Right lobe of liver (tissue), 6 donors: ENCODE results near the gene ZFAND2B. TPM values are rescaled to one million over a fixed set of nuclear protein-coding genes. Genes with fewer than 3 reads are reported as not detected.

Source experiments
- ATAC-seq, 4 donors: fragments of 200-7000 bp; cut with Tn5 transposase; one replicate each; pipeline ENCODE4 v1.9.1; 2020; ENCODE audit warnings: mild to moderate bottlenecking in 4 of 4, moderate library complexity in 4 of 4
- DNase-seq, 3 donors: peaks; one replicate each; pipeline ENCODE4 v3.0.0-alpha.2; 2020
- H3K27ac ChIP-seq, 3 donors: fragments of 200-600 bp; one replicate each; pipeline ENCODE4 v1.8.0; 2022
- H3K27me3 ChIP-seq, 2 donors: fragments of 200-600 bp; one replicate each; pipeline ENCODE4 v1.8.0; 2022
- H3K36me3 ChIP-seq, 4 donors: fragments of 200-600 bp; sonication (generic) in 1 of 4; one replicate each; pipeline versions ENCODE4 v1.5.1 to v1.8.0; 2017 to 2022; ENCODE audit warnings: control low read depth in 1 of 4
- H3K4me1 ChIP-seq, 4 donors: fragments of 200-600 bp; sonication (generic) in 1 of 4; one replicate each; pipeline versions ENCODE4 v1.5.1 to v1.8.0; 2017 to 2022; ENCODE audit warnings: control low read depth in 1 of 4
- H3K4me3 ChIP-seq, 3 donors: fragments of 200-600 bp; one replicate each; pipeline ENCODE4 v1.8.0; 2022
- H3K9me3 ChIP-seq, 4 donors: fragments of 200-600 bp; sonication (generic) in 1 of 4; one replicate each; pipeline versions ENCODE4 v1.5.1 to v1.8.0; 2017 to 2022; ENCODE audit warnings: control low read depth in 1 of 4
- CTCF ChIP-seq, 4 donors: fragments of 200-600 bp in 3 of 4; fragments of 450-650 bp in 1 of 4; IDR thresholded peaks; one replicate each; pipeline versions ENCODE4 v1.5.1 to v1.8.0; 2016 to 2022; ENCODE audit warnings: antibody characterized with exemption in 4 of 4, mild to moderate bottlenecking in 2 of 4
- POLR2A ChIP-seq: fragments of 450-650 bp; IDR thresholded peaks from one replicate; pipeline ENCODE4 v1.6.1; 2017; ENCODE audit warnings: antibody characterized with exemption, mild to moderate bottlenecking
- WGBS: methylation state at CpG from one replicate; pipeline ENCODE4 v1.1.6; 2018; ENCODE audit warnings: low coverage, low lambda C conversion rate; ENCODE audit not compliant: insufficient coverage; ENCODE audit errors: missing lambda C conversion rate; 5-methylcytosine and 5-hydroxymethylcytosine counted together
- intact Hi-C, 2 donors: fragments of 100-400 bp; cut with DNase I; formaldehyde crosslinking; loops; one replicate each; pipeline versions ENCODE4 v1.11.2 to v1.14.1; 2022
- total RNA-seq, 6 experiments: library from RNA; depleted of rRNA in 2 of 6; stranded (reverse); fragments of >200 nt in 2 of 6; fragmentation: NEBNext Ultra II Directional in 3 of 6; extraction: Animal tissue kit (Norgen Biotek cat#: 25700) in 3 of 6; gene quantifications; one replicate each; pipeline versions ENCODE4 v1.1.0 to v1.2.4, GENCODE V29; 2016 to 2023
- donor health status: DM: no; HTN: yes; CAD: no.
- donor health status: DM: no; HTN: no; CAD: no.
- donor health status: DM: no; HTN: no; CAD: no.
- donor health status: DM: no; HTN: yes; CAD: no.
- donor health status: DM: no; HTN: yes; CAD: no.

The ZFAND2B gene
- total RNA-seq, 6 experiments from 2014 or later, result 20.7 to 32.3 (median 28.8) TPM

- H3K27ac ChIP-seq, result no peak overlapping the region
- 82% methylated on average over 9 of the region's 19 CpGs for WGBS
- H3K36me3 ChIP-seq, result peaks cover 17 to 58% (median 34%) of the 10 kb centered on the region in 4 donors
- TF ChIP-seq CTCF (IDR thresholded peaks at IDR 0.05) (no peak), POLR2A (no peak)
- no peaks in the 10 kb centered on the region for H3K27me3 ChIP-seq
- no peak overlapping the region for H3K4me3 ChIP-seq
- H3K4me1 ChIP-seq, result peaks cover 0 to 23% (median 11%) of the 10 kb centered on the region in 4 donors
- H3K9me3 ChIP-seq, result no peaks in the 10 kb centered on the region
- intact Hi-C loops, result loop anchor here in 1 of 2 donors (10.0 kb wide), 1 partner anchor 74 kb away; no protein-coding TSS in a partner anchor
- no peak for DNase-seq
- no peak for ATAC-seq
These were observed 14.2 kb downstream of the ZFAND2B start for GRCh38 chr2:219220652-219221402.

- TF ChIP-seq POLR2A, result no peak
- no peak for TF ChIP-seq CTCF (IDR thresholded peaks at IDR 0.05)
- ATAC-seq (no peak), DNase-seq (no peak)
- Histone ChIP-seq H3K9me3 (no peaks in the 10 kb centered on the region), H3K27ac (no peak overlapping the region), H3K4me1 (peaks cover 0 to 22% (median 11%) of the 10 kb centered on the region in 4 donors), H3K27me3 (no peaks in the 10 kb centered on the region), H3K36me3 (peaks cover 17 to 64% (median 34%) of the 10 kb centered on the region in 4 donors), H3K4me3 (no peak overlapping the region)
- intact Hi-C loops, result loop anchor here in 1 of 2 donors (10.0 kb wide), 1 partner anchor 73 kb away; no protein-coding TSS in a partner anchor
- 100% methylated on average over 2 of the region's 16 CpGs for WGBS
These were observed 15.5 kb downstream of the ZFAND2B start for GRCh38 chr2:219221957-219222518.

GRCh38 chr2:219223831-219224610 lies 17.4 kb downstream of the ZFAND2B start:
- Histone ChIP-seq H3K27ac (no peak overlapping the region), H3K36me3 (peaks cover 17 to 64% (median 35%) of the 10 kb centered on the region in 4 donors), H3K27me3 (no peaks in the 10 kb centered on the region), H3K4me3 (no peak overlapping the region), H3K9me3 (no peaks in the 10 kb centered on the region), H3K4me1 (peaks cover 0 to 16% (median 3%) of the 10 kb centered on the region in 4 donors)
- WGBS, result 77% methylated on average over 9 of the region's 31 CpGs
- no peak for TF ChIP-seq POLR2A
- TF ChIP-seq CTCF (IDR thresholded peaks at IDR 0.05), result no peak
- ATAC-seq, result no peak
- no peak for DNase-seq
- intact Hi-C loops, result loop anchor here in 1 of 2 donors (10.0 kb wide), 1 partner anchor 71 kb away; no protein-coding TSS in a partner anchor

- DNase-seq (no peak), ATAC-seq (no peak)
- TF ChIP-seq CTCF (IDR thresholded peaks at IDR 0.05), result no peak
- TF ChIP-seq POLR2A, result no peak
- H3K9me3 ChIP-seq, result no peaks in the 10 kb centered on the region
- H3K36me3 ChIP-seq, result peaks cover 17 to 61% (median 32%) of the 10 kb centered on the region in 4 donors
- no peak overlapping the region for H3K4me3 ChIP-seq
- WGBS, result 75% methylated on average over 3 of the region's 3 CpGs
- no peaks in the 10 kb centered on the region for H3K27me3 ChIP-seq
- peaks cover 0 to 10% (median under 1%) of the 10 kb centered on the region in 4 donors for H3K4me1 ChIP-seq
- H3K27ac ChIP-seq, result no peak overlapping the region
- intact Hi-C loops, result loop anchor here in 1 of 2 donors (10.0 kb wide), 1 partner anchor 69 kb away; no protein-coding TSS in a partner anchor
These were observed 18.8 kb downstream of the ZFAND2B start for GRCh38 chr2:219225350-219225749.
